GM12801 (cell line): Measurements from ENCODE around the gene ANK3.

Experiments used
- TF ChIP-seq, protein P1 (sequence below): IDR thresholded peaks from one replicate; pipeline ENCODE4 v1.5.1; 2011; ENCODE audit warnings: control low read depth; ENCODE audit not compliant: insufficient read length; ENCODE audit errors: extremely low read depth

The ANK3 gene

DNA sequence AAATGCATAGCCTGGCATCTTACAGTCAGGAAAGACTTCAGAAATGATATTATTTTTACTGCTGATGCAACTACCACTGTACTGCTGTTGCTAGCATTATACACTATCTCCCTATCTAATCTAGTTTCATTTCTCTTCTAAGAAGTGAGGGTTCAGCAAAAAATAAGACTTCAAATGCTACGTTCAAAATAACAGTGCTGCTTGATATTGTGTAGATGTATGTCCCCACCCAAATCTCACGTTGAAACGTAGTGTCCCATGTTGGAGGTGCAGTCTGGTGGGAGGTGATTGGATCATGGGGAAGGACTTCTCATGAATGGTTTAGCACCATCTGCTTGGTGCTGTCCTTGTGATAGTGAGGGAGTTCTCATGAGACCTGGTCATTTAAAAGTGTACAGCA is 129.4 kb downstream of the ANK3 start:
- TF ChIP-seq, protein P1, sequence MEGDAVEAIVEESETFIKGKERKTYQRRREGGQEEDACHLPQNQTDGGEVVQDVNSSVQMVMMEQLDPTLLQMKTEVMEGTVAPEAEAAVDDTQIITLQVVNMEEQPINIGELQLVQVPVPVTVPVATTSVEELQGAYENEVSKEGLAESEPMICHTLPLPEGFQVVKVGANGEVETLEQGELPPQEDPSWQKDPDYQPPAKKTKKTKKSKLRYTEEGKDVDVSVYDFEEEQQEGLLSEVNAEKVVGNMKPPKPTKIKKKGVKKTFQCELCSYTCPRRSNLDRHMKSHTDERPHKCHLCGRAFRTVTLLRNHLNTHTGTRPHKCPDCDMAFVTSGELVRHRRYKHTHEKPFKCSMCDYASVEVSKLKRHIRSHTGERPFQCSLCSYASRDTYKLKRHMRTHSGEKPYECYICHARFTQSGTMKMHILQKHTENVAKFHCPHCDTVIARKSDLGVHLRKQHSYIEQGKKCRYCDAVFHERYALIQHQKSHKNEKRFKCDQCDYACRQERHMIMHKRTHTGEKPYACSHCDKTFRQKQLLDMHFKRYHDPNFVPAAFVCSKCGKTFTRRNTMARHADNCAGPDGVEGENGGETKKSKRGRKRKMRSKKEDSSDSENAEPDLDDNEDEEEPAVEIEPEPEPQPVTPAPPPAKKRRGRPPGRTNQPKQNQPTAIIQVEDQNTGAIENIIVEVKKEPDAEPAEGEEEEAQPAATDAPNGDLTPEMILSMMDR: no peak

DNA sequence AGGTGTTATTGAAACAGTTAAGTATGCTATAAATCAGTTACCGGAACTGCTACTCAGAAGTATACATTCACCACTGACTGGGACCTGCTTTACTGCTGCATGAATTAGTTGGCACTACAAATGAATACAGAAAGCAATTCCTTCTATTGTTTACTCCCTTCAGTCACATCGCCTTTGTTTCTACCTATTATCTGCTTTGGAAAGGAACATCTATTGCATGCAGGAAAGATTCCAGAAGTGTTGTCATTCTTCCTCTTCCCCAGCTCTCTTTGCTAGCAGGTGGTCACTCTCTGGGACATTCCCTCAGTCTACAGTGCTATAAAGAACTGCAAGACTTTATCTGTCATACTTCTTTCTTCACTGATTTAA is 131.3 kb downstream of the ANK3 start:
- TF ChIP-seq, protein P1: no peak

DNA sequence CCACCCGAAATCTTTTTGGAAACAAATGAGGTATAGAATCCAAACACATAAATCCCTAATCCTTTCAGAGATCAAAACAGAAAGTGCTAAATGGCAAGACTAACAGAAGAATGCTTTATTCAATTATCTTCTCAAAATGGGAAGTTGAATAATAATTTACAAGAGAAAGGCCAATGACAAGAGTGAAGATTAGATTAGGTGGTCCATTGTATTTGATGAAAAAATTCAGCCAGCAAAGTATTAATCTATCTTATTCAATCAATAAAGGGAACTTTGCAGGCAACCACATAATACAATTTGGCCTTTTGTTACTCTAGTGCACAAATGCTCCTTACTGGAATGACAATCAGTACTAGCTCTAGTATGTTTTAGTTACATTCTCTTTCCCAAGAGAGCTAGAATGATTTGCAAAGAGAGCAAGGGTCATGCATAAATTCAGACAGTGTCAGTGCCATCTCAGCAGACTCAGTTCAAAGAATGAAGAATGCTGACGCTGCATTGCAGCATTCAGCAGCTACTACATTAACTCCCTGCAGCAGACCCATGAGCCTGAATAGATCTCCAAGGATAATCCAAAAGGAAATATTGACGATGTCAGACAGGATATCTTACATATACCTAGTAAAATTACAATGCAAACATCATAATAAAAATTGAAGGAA is 131.8 kb downstream of the ANK3 start:
- TF ChIP-seq, protein P1: no peak

DNA sequence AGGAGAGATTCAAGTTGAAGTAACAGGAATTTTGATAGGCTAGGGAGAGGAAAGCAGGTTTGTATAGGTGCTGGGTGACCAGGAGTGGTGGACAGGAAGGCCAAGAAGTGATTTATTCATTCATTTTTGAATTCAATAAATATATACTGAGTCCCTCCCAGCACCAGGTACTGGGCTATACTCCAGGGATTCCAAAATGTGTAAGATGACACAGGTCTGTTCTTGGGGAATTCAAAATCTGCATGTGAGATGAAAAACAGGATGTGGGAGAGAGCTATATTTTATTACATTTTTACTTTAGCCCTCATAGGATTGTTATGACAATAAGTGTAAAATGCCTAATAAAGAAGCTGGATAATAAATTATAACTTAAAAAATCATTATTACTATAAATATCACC is 134.9 kb downstream of the ANK3 start:
- TF ChIP-seq, protein P1: no peak

DNA sequence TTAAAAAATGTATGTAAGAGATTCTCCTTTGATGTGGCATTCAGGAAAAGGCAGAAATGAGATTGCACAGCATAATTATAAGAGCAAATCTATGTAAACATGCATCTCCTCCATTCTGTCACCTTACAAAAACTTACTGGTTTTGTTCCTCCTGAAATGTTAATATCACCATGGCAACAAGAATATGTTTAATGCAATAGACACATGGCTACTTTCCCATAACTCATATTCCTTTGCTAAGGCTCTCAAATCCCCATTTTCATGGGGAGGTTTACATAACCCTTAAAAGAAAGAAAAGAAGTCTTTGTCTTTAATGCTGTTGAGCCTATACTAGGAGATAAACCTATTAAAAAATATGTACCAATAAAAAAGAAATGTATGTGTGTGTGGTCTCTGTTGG is 136.2 kb downstream of the ANK3 start:
- TF ChIP-seq, protein P1: no peak

DNA sequence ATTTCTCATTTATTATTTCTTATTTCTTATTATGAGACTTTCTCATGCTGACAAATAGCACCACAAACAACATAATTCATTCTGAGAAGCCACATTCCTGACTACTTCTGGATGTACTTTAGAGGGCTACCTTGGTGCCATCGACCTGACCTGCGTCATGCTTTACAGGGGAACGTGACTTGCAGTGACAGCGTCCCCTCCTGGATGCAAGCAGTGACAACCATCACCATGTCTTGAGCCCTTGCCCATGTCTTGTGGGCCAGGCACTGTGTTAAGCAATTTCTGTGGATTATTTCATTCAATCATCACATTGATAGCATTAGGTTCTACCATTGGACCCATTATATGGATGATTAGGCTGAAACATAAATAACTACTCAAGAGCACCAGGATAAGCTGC is 137.0 kb downstream of the ANK3 start:
- TF ChIP-seq, protein P1: no peak

DNA sequence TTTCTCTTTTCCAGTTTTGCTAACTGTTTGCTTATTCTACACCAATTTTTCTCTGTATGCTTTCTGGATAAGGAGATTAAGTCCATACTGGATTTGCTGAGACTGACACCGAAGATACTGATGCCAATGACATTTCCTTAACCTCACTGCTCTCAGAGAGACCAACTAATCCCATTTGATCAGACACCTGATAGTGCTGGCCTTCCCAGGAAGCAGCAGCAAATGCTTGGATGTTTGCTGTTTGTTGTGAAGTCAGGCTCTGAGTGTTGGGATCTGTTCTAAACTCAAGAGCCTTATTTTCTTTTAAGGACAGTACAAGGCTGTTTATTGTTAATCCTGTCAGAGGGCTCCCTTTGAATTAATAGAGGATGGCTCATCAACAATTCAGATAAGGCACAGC is 143.3 kb downstream of the ANK3 start:
- TF ChIP-seq, protein P1: no peak
